DOHH2 (cell line): Measurements from ENCODE around the gene CATSPER3.

Source experiments
- H3F3A ChIP-seq: fragments of 200-600 bp; sonication (generic), shearing (Covaris generic); 2 replicates; pipeline ENCODE4 v1.6.0; 2016; ENCODE audit warnings: antibody characterized with exemption, mild to moderate bottlenecking; ENCODE audit not compliant: control insufficient read depth, insufficient read depth
- H3K27ac ChIP-seq: fragments of 200-600 bp; sonication (generic); 2 replicates; pipeline ENCODE4 v1.5.1; 2014; ENCODE audit warnings: low read depth, mild to moderate bottlenecking, low read length, moderate library complexity
- H3K27me3 ChIP-seq: fragments of 200-600 bp; sonication (generic); 2 replicates; pipeline ENCODE4 v1.6.1; 2014; ENCODE audit warnings: mild to moderate bottlenecking, low read length, mixed read lengths; ENCODE audit not compliant: control insufficient read depth
- H3K36me3 ChIP-seq: fragments of 200-600 bp; sonication (generic); 2 replicates; pipeline ENCODE4 v1.6.1; 2014; ENCODE audit warnings: mild to moderate bottlenecking, low read length, moderate library complexity, mixed read lengths; ENCODE audit not compliant: control insufficient read depth
- H3K4me1 ChIP-seq: fragments of 200-600 bp; sonication (generic); 2 replicates; pipeline ENCODE4 v1.6.1; 2014; ENCODE audit warnings: mild to moderate bottlenecking, low read length, mixed read lengths; ENCODE audit not compliant: control insufficient read depth
- H3K4me2 ChIP-seq: fragments of 200-600 bp; sonication (generic); 2 replicates; pipeline ENCODE4 v1.6.0; 2014; ENCODE audit warnings: mild to moderate bottlenecking, low read length, moderate library complexity
- H3K4me3 ChIP-seq: fragments of 200-600 bp; sonication (generic); 2 replicates; pipeline ENCODE4 v1.5.1; 2014; ENCODE audit warnings: mild to moderate bottlenecking, low read length, mixed read lengths
- H3K79me2 ChIP-seq: fragments of 200-600 bp; sonication (generic); 2 replicates; pipeline ENCODE4 v1.6.1; 2014; ENCODE audit warnings: mild to moderate bottlenecking, low read length, mixed read lengths; ENCODE audit not compliant: control insufficient read depth
- H3K9me2 ChIP-seq: fragments of 200-600 bp; sonication (generic); replicated peaks from 2 replicates; pipeline ENCODE4 v1.6.1; 2014; ENCODE audit warnings: mild to moderate bottlenecking, low read length, mixed read lengths; ENCODE audit not compliant: control insufficient read depth
- H3K9me3 ChIP-seq: fragments of 200-600 bp; sonication (generic); 2 replicates; pipeline ENCODE4 v1.6.1; 2014; ENCODE audit warnings: antibody characterized with exemption, low read length, mixed read lengths; ENCODE audit not compliant: control insufficient read depth, insufficient read depth
- H4K20me1 ChIP-seq: fragments of 200-600 bp; sonication (generic); 2 replicates; pipeline ENCODE4 v1.6.0; 2014; ENCODE audit warnings: low read depth, mild to moderate bottlenecking, antibody characterized with exemption, low read length, moderate library complexity; ENCODE audit not compliant: control insufficient read depth, insufficient read depth
- CTCF ChIP-seq: fragments of 200-600 bp; sonication (generic); IDR thresholded peaks from one replicate; pipeline ENCODE4 v1.5.1; 2014; ENCODE audit warnings: antibody characterized with exemption, mild to moderate bottlenecking, low read depth, low read length; ENCODE audit not compliant: poor library complexity, severe bottlenecking
- EZH2phosphoT487 ChIP-seq: fragments of 200-600 bp; sonication (generic); IDR thresholded peaks from 2 replicates; pipeline ENCODE4 v1.6.1; 2017; ENCODE audit warnings: borderline replicate concordance, mild to moderate bottlenecking, antibody characterized with exemption, low read length, moderate library complexity, mixed read lengths

Gene CATSPER3

GRCh38 chr5:135018457-135018856 lies 50.8 kb downstream of the CATSPER3 start:
- Histone ChIP-seq H3K79me2 (no peaks in the 10 kb centered on the region), H3K36me3 (no peaks in the 10 kb centered on the region), H3K4me2 (no peak overlapping the region), H3K27ac (no peak overlapping the region), H3K9me3 (no peaks in the 10 kb centered on the region), H3K4me1 (no peaks in the 10 kb centered on the region), H4K20me1 (no peaks in the 10 kb centered on the region), H3K4me3 (no peak overlapping the region), H3K27me3 (no peaks in the 10 kb centered on the region), H3F3A (peaks cover 12% of the 10 kb centered on the region; the same call in 1 of the 2 replicates), H3K9me2 (no peaks in the 10 kb centered on the region)
- TF ChIP-seq EZH2phosphoT487 (no peak), CTCF (no peak)

- Histone ChIP-seq H3K9me2 (no peaks in the 10 kb centered on the region), H3K27me3 (no peaks in the 10 kb centered on the region), H3K27ac (no peak overlapping the region), H3K79me2 (no peaks in the 10 kb centered on the region), H3K36me3 (no peaks in the 10 kb centered on the region), H3K9me3 (no peaks in the 10 kb centered on the region), H3F3A (peaks cover 12% of the 10 kb centered on the region; the same call in 1 of the 2 replicates), H3K4me1 (no peaks in the 10 kb centered on the region), H3K4me2 (no peak overlapping the region), H4K20me1 (no peaks in the 10 kb centered on the region), H3K4me3 (no peak overlapping the region)
- TF ChIP-seq EZH2phosphoT487 (no peak), CTCF (peak; percentile 50)
Observed at GRCh38 chr5:135019314-135019713, 51.6 kb downstream of the CATSPER3 start.

- TF ChIP-seq CTCF, result no peak
- TF ChIP-seq EZH2phosphoT487, result no peak
- no peaks in the 10 kb centered on the region for H3K9me3 ChIP-seq
- no peak overlapping the region for H3K4me3 ChIP-seq
- H4K20me1 ChIP-seq, result peaks cover 5% of the 10 kb centered on the region; the same call in 1 of the 2 replicates
- peaks cover 12% of the 10 kb centered on the region; the same call in 1 of the 2 replicates for H3F3A ChIP-seq
- H3K27me3 ChIP-seq, result no peaks in the 10 kb centered on the region
- H3K4me2 ChIP-seq, result no peak overlapping the region
- no peaks in the 10 kb centered on the region for H3K4me1 ChIP-seq
- H3K36me3 ChIP-seq, result no peaks in the 10 kb centered on the region
- no peaks in the 10 kb centered on the region for H3K9me2 ChIP-seq
- H3K27ac ChIP-seq, result no peak overlapping the region
- no peaks in the 10 kb centered on the region for H3K79me2 ChIP-seq
Observed at GRCh38 chr5:135020111-135020895, 52.6 kb downstream of the CATSPER3 start.
